DOHH2 (cell line): Measurements from ENCODE around the gene B3GNT3.

Source experiments
- H3F3A ChIP-seq: fragments of 200-600 bp; sonication (generic), shearing (Covaris generic); 2 replicates; pipeline ENCODE4 v1.6.0; 2016; ENCODE audit warnings: antibody characterized with exemption, mild to moderate bottlenecking; ENCODE audit not compliant: control insufficient read depth, insufficient read depth
- H3K27ac ChIP-seq: fragments of 200-600 bp; sonication (generic); 2 replicates; pipeline ENCODE4 v1.5.1; 2014; ENCODE audit warnings: low read depth, mild to moderate bottlenecking, low read length, moderate library complexity
- H3K27me3 ChIP-seq: fragments of 200-600 bp; sonication (generic); 2 replicates; pipeline ENCODE4 v1.6.1; 2014; ENCODE audit warnings: mild to moderate bottlenecking, low read length, mixed read lengths; ENCODE audit not compliant: control insufficient read depth
- H3K36me3 ChIP-seq: fragments of 200-600 bp; sonication (generic); 2 replicates; pipeline ENCODE4 v1.6.1; 2014; ENCODE audit warnings: mild to moderate bottlenecking, low read length, moderate library complexity, mixed read lengths; ENCODE audit not compliant: control insufficient read depth
- H3K4me1 ChIP-seq: fragments of 200-600 bp; sonication (generic); 2 replicates; pipeline ENCODE4 v1.6.1; 2014; ENCODE audit warnings: mild to moderate bottlenecking, low read length, mixed read lengths; ENCODE audit not compliant: control insufficient read depth
- H3K4me2 ChIP-seq: fragments of 200-600 bp; sonication (generic); 2 replicates; pipeline ENCODE4 v1.6.0; 2014; ENCODE audit warnings: mild to moderate bottlenecking, low read length, moderate library complexity
- H3K4me3 ChIP-seq: fragments of 200-600 bp; sonication (generic); 2 replicates; pipeline ENCODE4 v1.5.1; 2014; ENCODE audit warnings: mild to moderate bottlenecking, low read length, mixed read lengths
- H3K79me2 ChIP-seq: fragments of 200-600 bp; sonication (generic); 2 replicates; pipeline ENCODE4 v1.6.1; 2014; ENCODE audit warnings: mild to moderate bottlenecking, low read length, mixed read lengths; ENCODE audit not compliant: control insufficient read depth
- H3K9me2 ChIP-seq: fragments of 200-600 bp; sonication (generic); replicated peaks from 2 replicates; pipeline ENCODE4 v1.6.1; 2014; ENCODE audit warnings: mild to moderate bottlenecking, low read length, mixed read lengths; ENCODE audit not compliant: control insufficient read depth
- H3K9me3 ChIP-seq: fragments of 200-600 bp; sonication (generic); 2 replicates; pipeline ENCODE4 v1.6.1; 2014; ENCODE audit warnings: antibody characterized with exemption, low read length, mixed read lengths; ENCODE audit not compliant: control insufficient read depth, insufficient read depth
- H4K20me1 ChIP-seq: fragments of 200-600 bp; sonication (generic); 2 replicates; pipeline ENCODE4 v1.6.0; 2014; ENCODE audit warnings: low read depth, mild to moderate bottlenecking, antibody characterized with exemption, low read length, moderate library complexity; ENCODE audit not compliant: control insufficient read depth, insufficient read depth
- CTCF ChIP-seq: fragments of 200-600 bp; sonication (generic); IDR thresholded peaks from one replicate; pipeline ENCODE4 v1.5.1; 2014; ENCODE audit warnings: antibody characterized with exemption, mild to moderate bottlenecking, low read depth, low read length; ENCODE audit not compliant: poor library complexity, severe bottlenecking
- EZH2phosphoT487 ChIP-seq: fragments of 200-600 bp; sonication (generic); IDR thresholded peaks from 2 replicates; pipeline ENCODE4 v1.6.1; 2017; ENCODE audit warnings: borderline replicate concordance, mild to moderate bottlenecking, antibody characterized with exemption, low read length, moderate library complexity, mixed read lengths

Gene B3GNT3

GRCh38 chr19:17859533-17860330, 64.8 kb downstream of the B3GNT3 start, which contains the start of gene RPL18A:
TSS of gene RPL18A (plus strand) at chr19:17859910. CDS start at chr19:17859957, 47 bp downstream.
- no peaks in the 10 kb centered on the region for H3K27me3 ChIP-seq
- H3K4me2 ChIP-seq, result peak within 1 kb of the TSS; percentile 87
- peaks cover 43% of the 10 kb centered on the region for H3F3A ChIP-seq
- TF ChIP-seq CTCF (peak; percentile 84), EZH2phosphoT487 (no peak)
- peaks cover 28% of the 10 kb centered on the region for H4K20me1 ChIP-seq
- peaks cover 32% of the 10 kb centered on the region for H3K4me1 ChIP-seq
- peak within 1 kb of the TSS; percentile 66 for H3K27ac ChIP-seq
- H3K4me3 ChIP-seq, result peak within 1 kb of the TSS; percentile 85
- peaks cover 35% of the 10 kb centered on the region for H3K79me2 ChIP-seq
- H3K9me3 ChIP-seq, result no peaks in the 10 kb centered on the region
- H3K9me2 ChIP-seq, result no peaks in the 10 kb centered on the region
- peaks cover 48% of the 10 kb centered on the region for H3K36me3 ChIP-seq

GRCh38 chr19:17860331-17860992, 65.5 kb downstream of the B3GNT3 start:
- Histone ChIP-seq H3K27me3 (no peaks in the 10 kb centered on the region), H3K4me2 (peak overlapping the region; percentile 74), H3K4me1 (peaks cover 29% of the 10 kb centered on the region), H3K4me3 (peak overlapping the region; percentile 85), H3K27ac (peak overlapping the region; percentile 66), H3K36me3 (peaks cover 48% of the 10 kb centered on the region), H3K9me3 (no peaks in the 10 kb centered on the region), H3K79me2 (peaks cover 35% of the 10 kb centered on the region), H3F3A (peaks cover 50% of the 10 kb centered on the region), H4K20me1 (peaks cover 28% of the 10 kb centered on the region), H3K9me2 (no peaks in the 10 kb centered on the region)
- TF ChIP-seq EZH2phosphoT487 (no peak), CTCF (no peak)

- Histone ChIP-seq H4K20me1 (peaks cover 28% of the 10 kb centered on the region), H3F3A (peaks cover 53% of the 10 kb centered on the region), H3K36me3 (peaks cover 48% of the 10 kb centered on the region)
Observed at GRCh38 chr19:17860993-17861360, 66.0 kb downstream of the B3GNT3 start.

More at GRCh38 chr19:17860993-17861360, 66.0 kb downstream of the B3GNT3 start:
- Histone ChIP-seq H3K79me2 (peaks cover 35% of the 10 kb centered on the region), H3K9me2 (no peaks in the 10 kb centered on the region), H3K27ac (peak overlapping the region; percentile 66), H3K4me1 (peaks cover 25% of the 10 kb centered on the region), H3K4me3 (peak overlapping the region; percentile 85), H3K27me3 (no peaks in the 10 kb centered on the region), H3K9me3 (no peaks in the 10 kb centered on the region), H3K4me2 (peak overlapping the region; percentile 74)
- TF ChIP-seq EZH2phosphoT487 (no peak), CTCF (no peak)
